H9 (cell line): ENCODE results near the gene FRAT1. TPM values are rescaled to one million over a fixed set of nuclear protein-coding genes. Genes with fewer than 3 reads are reported as not detected.
A peak's percentile ranks its signal among the peaks of the same experiment; 100 is the strongest.

Source experiments
- DNase-seq: peaks from one replicate; pipeline ENCODE4 v3.0.0-alpha.2; 2017
- H2AFZ ChIP-seq: one replicate; pipeline ENCODE4 v1.6.1; 2013; ENCODE audit warnings: mild to moderate bottlenecking, low read length, control low read depth, moderate library complexity
- H2AK5ac ChIP-seq: 2 replicates; pipeline ENCODE4 v1.6.1; 2013; ENCODE audit warnings: low read length, control low read depth, mixed read lengths; ENCODE audit not compliant: insufficient read length
- H2BK120ac ChIP-seq: one replicate; pipeline ENCODE4 v1.6.1; 2013; ENCODE audit warnings: low read depth, mild to moderate bottlenecking, low read length, control low read depth, inconsistent platforms; ENCODE audit not compliant: poor library complexity, severe bottlenecking
- H2BK12ac ChIP-seq: 2 replicates; pipeline ENCODE4 v1.6.1; 2013; ENCODE audit warnings: low read length, control low read depth, mixed read lengths, low read depth; ENCODE audit not compliant: insufficient read length
- H2BK15ac ChIP-seq: 2 replicates; pipeline ENCODE4 v1.6.1; 2013; ENCODE audit warnings: low read depth, low read length, control low read depth
- H2BK20ac ChIP-seq: one replicate; pipeline ENCODE4 v1.6.1; 2013; ENCODE audit warnings: low read depth, mild to moderate bottlenecking, low read length, control low read depth, inconsistent platforms; ENCODE audit not compliant: poor library complexity, severe bottlenecking
- H2BK5ac ChIP-seq: 2 replicates; pipeline ENCODE4 v1.6.1; 2013; ENCODE audit warnings: low read length, control low read depth, mixed read lengths; ENCODE audit not compliant: insufficient read length
- H3K14ac ChIP-seq: 2 replicates; pipeline ENCODE4 v1.6.1; 2013; ENCODE audit warnings: low read length, control low read depth; ENCODE audit not compliant: insufficient read depth
- H3K18ac ChIP-seq: 2 replicates; pipeline ENCODE4 v1.6.1; 2013; ENCODE audit warnings: low read depth, mild to moderate bottlenecking, mixed read lengths, low read length, control low read depth; ENCODE audit not compliant: insufficient read length
- H3K23ac ChIP-seq: 2 replicates; pipeline ENCODE4 v1.6.1; 2013; ENCODE audit warnings: low read length, control low read depth, mixed read lengths, low read depth; ENCODE audit not compliant: insufficient read length
- H3K23me2 ChIP-seq: 2 replicates; pipeline ENCODE4 v1.6.1; 2013; ENCODE audit warnings: low read depth, mild to moderate bottlenecking, mixed read lengths, low read length, control low read depth; ENCODE audit not compliant: insufficient read length, poor library complexity, severe bottlenecking
- H3K27ac ChIP-seq: 2 replicates; pipeline ENCODE4 v1.5.1; 2013; ENCODE audit warnings: low read length, control low read depth, mixed read lengths, low read depth; ENCODE audit not compliant: insufficient read length
- H3K27me3 ChIP-seq: 2 replicates; pipeline ENCODE4 v1.6.1; 2013; ENCODE audit warnings: low read length, control low read depth, inconsistent platforms; ENCODE audit not compliant: insufficient read depth
- H3K4ac ChIP-seq: 2 replicates; pipeline ENCODE4 v1.6.1; 2013; ENCODE audit warnings: low read depth, mild to moderate bottlenecking, control low read depth, inconsistent platforms, low read length, moderate library complexity
- H3K4me1 ChIP-seq: 2 replicates; pipeline ENCODE4 v1.6.1; 2013; ENCODE audit warnings: low read length, control low read depth, inconsistent platforms; ENCODE audit not compliant: insufficient read depth
- H3K4me2 ChIP-seq: 2 replicates; pipeline ENCODE4 v1.6.1; 2013; ENCODE audit warnings: low read length, control low read depth, mixed read lengths; ENCODE audit not compliant: insufficient read length, insufficient read depth
- H3K56ac ChIP-seq: 2 replicates; pipeline ENCODE4 v1.6.1; 2013; ENCODE audit warnings: low read depth, mild to moderate bottlenecking, mixed read lengths, low read length, control low read depth; ENCODE audit not compliant: insufficient read length
- H3K79me1 ChIP-seq: 2 replicates; pipeline ENCODE4 v1.6.1; 2013; ENCODE audit warnings: low read depth, mild to moderate bottlenecking, moderate library complexity, low read length, control low read depth, inconsistent platforms; ENCODE audit not compliant: insufficient read depth, poor library complexity, severe bottlenecking
- H3K79me2 ChIP-seq: 2 replicates; pipeline ENCODE4 v1.6.1; 2013; ENCODE audit warnings: low read length, control low read depth, inconsistent platforms; ENCODE audit not compliant: insufficient read depth
- H3K9ac ChIP-seq: 2 replicates; pipeline ENCODE4 v1.6.1; 2013; ENCODE audit warnings: low read length, control low read depth, mixed read lengths; ENCODE audit not compliant: insufficient read length; ENCODE audit errors: extremely low read depth
- H3K9me3 ChIP-seq: one replicate; pipeline ENCODE4 v1.6.1; 2013; ENCODE audit warnings: low read depth, low read length, inconsistent platforms; ENCODE audit not compliant: control insufficient read depth
- H3T11ph ChIP-seq: one replicate; pipeline ENCODE4 v1.6.1; 2013; ENCODE audit warnings: mild to moderate bottlenecking, low read length, control low read depth, inconsistent platforms
- H4K20me1 ChIP-seq: one replicate; pipeline ENCODE4 v1.6.1; 2013; ENCODE audit not compliant: control insufficient read depth, insufficient read length, insufficient read depth
- H4K5ac ChIP-seq: 2 replicates; pipeline ENCODE4 v1.6.1; 2013; ENCODE audit warnings: low read depth, mild to moderate bottlenecking, mixed read lengths, low read length, control low read depth; ENCODE audit not compliant: insufficient read length
- H4K8ac ChIP-seq: replicated peaks from 2 replicates; pipeline ENCODE4 v1.6.1; 2013; ENCODE audit warnings: low read length, control low read depth, mixed read lengths, low read depth; ENCODE audit not compliant: insufficient read length
- H4K91ac ChIP-seq: 2 replicates; pipeline ENCODE4 v1.6.1; 2013; ENCODE audit warnings: low read depth, mild to moderate bottlenecking, moderate library complexity, mixed read lengths, low read length, control low read depth; ENCODE audit not compliant: insufficient read length
- H3K27ac Mint-ChIP-seq, 3 experiments: 2 replicates in 2 of 3; 3 replicates in 1 of 3; pipeline ENCODE4 v1.8.0; 2020 to 2021; ENCODE audit warnings: mixed read lengths in 3 of 3, mild to moderate bottlenecking in 1 of 3, moderate library complexity in 1 of 3
- H3K27me3 Mint-ChIP-seq: 2 replicates; pipeline ENCODE4 v1.8.0; 2021; ENCODE audit warnings: low read depth, mild to moderate bottlenecking, moderate library complexity, mixed read lengths
- H3K36me3 Mint-ChIP-seq, 3 experiments: 2 replicates in 2 of 3; 3 replicates in 1 of 3; pipeline ENCODE4 v1.8.0; 2020 to 2021; ENCODE audit warnings: low read depth in 3 of 3, mixed read lengths in 3 of 3; ENCODE audit not compliant: insufficient read depth in 1 of 3
- H3K4me1 Mint-ChIP-seq, 2 experiments: 2 replicates each; pipeline ENCODE4 v1.8.0; 2020; ENCODE audit warnings: mixed read lengths in 2 of 2
- H3K4me3 Mint-ChIP-seq, 2 experiments: 2 replicates in 1 of 2; 3 replicates in 1 of 2; pipeline ENCODE4 v1.8.0; 2020 to 2021; ENCODE audit warnings: mild to moderate bottlenecking in 2 of 2, mixed read lengths in 2 of 2, moderate library complexity in 1 of 2
- H3K9me3 Mint-ChIP-seq, 2 experiments: 2 replicates in 1 of 2; 3 replicates in 1 of 2; pipeline ENCODE4 v1.8.0; 2020; ENCODE audit warnings: mild to moderate bottlenecking in 2 of 2, mixed read lengths in 2 of 2, moderate library complexity in 1 of 2
- CTCF ChIP-seq: fragments of 200-600 bp; sonication (generic); conservative IDR thresholded peaks from 3 replicates; pipeline ENCODE4 v1.8.0; 2021; ENCODE audit warnings: antibody characterized with exemption, mild to moderate bottlenecking
- WGBS: extraction: QIAGEN DNeasy Blood & Tissue Kit; methylation state at CpG from one replicate; pipeline ENCODE4 v1.1.7; 2013; ENCODE audit warnings: missing lambda C conversion rate, low lambda C conversion rate, mixed read lengths; ENCODE audit not compliant: insufficient read length; ENCODE audit errors: extremely low coverage; 5-methylcytosine and 5-hydroxymethylcytosine counted together
- total RNA-seq: library from RNA; stranded (reverse); gene quantifications from 2 replicates; pipeline ENCODE4 v1.2.1, GENCODE V29; 2021

The FRAT1 gene
- total RNA-seq, 1 experiment from 2014 or later: 7.3 TPM

- Histone ChIP-seq H2BK20ac (no peak overlapping the region), H3K4ac (no peak overlapping the region), H4K5ac (no peak overlapping the region), H3K56ac (no peak overlapping the region), H4K8ac (no peak overlapping the region), H3K79me1 (no peaks in the 10 kb centered on the region), H3K18ac (no peak overlapping the region), H2AK5ac (no peak overlapping the region), H4K20me1 (no peaks in the 10 kb centered on the region), H3K14ac (no peak overlapping the region), H3T11ph (no peak overlapping the region), H3K4me2 (peak overlapping the region; percentile 72), H2AFZ (no peak overlapping the region), H3K27ac (no peak overlapping the region), H2BK15ac (no peak overlapping the region), H3K27me3 (peaks cover 9% of the 10 kb centered on the region; the same call in 1 of the 2 replicates), H3K23ac (no peak overlapping the region), H2BK12ac (no peak overlapping the region), H3K23me2 (peaks cover 23% of the 10 kb centered on the region), H3K4me1 (peaks cover 3% of the 10 kb centered on the region; the same call in 1 of the 2 replicates), H4K91ac (no peak overlapping the region), H3K9ac (no peak overlapping the region), H2BK5ac (no peak overlapping the region), H3K79me2 (no peaks in the 10 kb centered on the region), H3K9me3 (no peaks in the 10 kb centered on the region), H2BK120ac (no peak overlapping the region)
- no CpG with 5 or more reads among the region's 83 CpGs for WGBS
- Mint-ChIP-seq H3K36me3 (no peaks in the 10 kb centered on the region), H3K27me3 (peaks cover 33% of the 10 kb centered on the region), H3K27ac (no peak overlapping the region), H3K4me1 (peaks cover 31 to 32% of the 10 kb centered on the region in 2 experiments), H3K4me3 (peak overlapping the region; percentile 72 to 85), H3K9me3 (no peaks in the 10 kb centered on the region; a peak in 1 of 5 replicates)
- peak; percentile 30; the same call in 2 of the 3 replicates for TF ChIP-seq CTCF
- DNase-seq: peak; percentile 70
These were observed 804 bp downstream of the FRAT1 start for GRCh38 chr10:97319671-97320479.
